HepG2 (cell line): ENCODE data around the gene EEF1A1. TPM values are rescaled to one million over a fixed set of nuclear protein-coding genes. Genes with fewer than 3 reads are reported as not detected.

Experiments
- BHLHE40 ChIP-seq: IDR thresholded peaks from 2 replicates; pipeline ENCODE4 v1.6.1; 2011; ENCODE audit warnings: low read length, improper control_type of control experiment
- CAMTA2 ChIP-seq: sonication (generic); formaldehyde crosslinking; IDR thresholded peaks from 2 replicates; pipeline ENCODE4 v1.4.0; 2020; ENCODE audit warnings: mild to moderate bottlenecking, missing genetic modification reagents, borderline replicate concordance
- GRHL1 ChIP-seq: sonication (generic); formaldehyde crosslinking; conservative IDR thresholded peaks from 2 replicates; pipeline ENCODE4 v1.8.0; 2022; ENCODE audit warnings: missing genetic modification reagents
- HNF4A ChIP-seq: sonication (generic); formaldehyde crosslinking; IDR thresholded peaks from 2 replicates; pipeline ENCODE4 v1.4.0; 2020; ENCODE audit warnings: missing genetic modification reagents
- ISX ChIP-seq: sonication (generic); formaldehyde crosslinking; conservative IDR thresholded peaks from 2 replicates; pipeline ENCODE4 v1.5.0; 2020; ENCODE audit warnings: missing genetic modification reagents
- KMT2B ChIP-seq: IDR thresholded peaks from 2 replicates; pipeline ENCODE4 v1.6.1; 2016; ENCODE audit warnings: missing genetic modification reagents, missing compliant biosample characterization
- MTF1 ChIP-seq: sonication (generic); formaldehyde crosslinking; IDR thresholded peaks from 2 replicates; pipeline ENCODE4 v1.5.0; 2020; ENCODE audit warnings: missing genetic modification reagents
- PCBP1 ChIP-seq: fragments of 200-400 bp; formaldehyde crosslinking; IDR thresholded peaks from 2 replicates; pipeline ENCODE4 v1.6.1; 2017; ENCODE audit warnings: mild to moderate bottlenecking, low read depth, low read length, borderline replicate concordance
- RFX3 ChIP-seq: IDR thresholded peaks from 2 replicates; pipeline ENCODE4 v1.6.1; 2016; ENCODE audit warnings: missing biosample characterization, missing genetic modification reagents
- SNAPC2 ChIP-seq: sonication (generic); formaldehyde crosslinking; IDR thresholded peaks from 2 replicates; pipeline ENCODE4 v1.8.1; 2022; ENCODE audit warnings: mild to moderate bottlenecking, missing genetic modification reagents
- SOX13 ChIP-seq, 3 experiments: fragments of 450-650 bp in 1 of 3; sonication (generic) in 1 of 3; formaldehyde crosslinking in 1 of 3; IDR thresholded peaks in 2 of 3; conservative IDR thresholded peaks in 1 of 3; 2 replicates each; pipeline versions ENCODE4 v1.5.0 to v1.6.1; 2016 to 2020; ENCODE audit warnings: antibody characterized with exemption in 1 of 3, mild to moderate bottlenecking in 1 of 3, missing compliant biosample characterization in 1 of 3, missing genetic modification reagents in 1 of 3, moderate library complexity in 1 of 3
- TBP ChIP-seq: sonication (generic); formaldehyde crosslinking; IDR thresholded peaks from 2 replicates; pipeline ENCODE4 v1.5.0; 2020; ENCODE audit warnings: missing genetic modification reagents
- TBX2 ChIP-seq: sonication (generic); formaldehyde crosslinking; IDR thresholded peaks from 2 replicates; pipeline ENCODE4 v1.5.0; 2020; ENCODE audit warnings: missing genetic modification reagents, mild to moderate bottlenecking, borderline replicate concordance
- TSC22D2 ChIP-seq: sonication (generic); formaldehyde crosslinking; IDR thresholded peaks from 2 replicates; pipeline ENCODE4 v1.5.1; 2020; ENCODE audit warnings: missing genetic modification reagents, mild to moderate bottlenecking, borderline replicate concordance
- ZBTB14 ChIP-seq: sonication (generic); formaldehyde crosslinking; IDR thresholded peaks from 2 replicates; pipeline ENCODE4 v1.4.0; 2020; ENCODE audit warnings: missing genetic modification reagents
- ZC3H13 ChIP-seq: sonication (generic); formaldehyde crosslinking; IDR thresholded peaks from 2 replicates; pipeline ENCODE4 v1.8.1; 2023; ENCODE audit warnings: mild to moderate bottlenecking, missing genetic modification reagents, moderate library complexity
- ZFP91 ChIP-seq: sonication (generic); formaldehyde crosslinking; IDR thresholded peaks from 2 replicates; pipeline ENCODE4 v1.9.0; 2022; ENCODE audit warnings: missing genetic modification reagents, mild to moderate bottlenecking, borderline replicate concordance
- ZNF362 ChIP-seq: sonication (generic); formaldehyde crosslinking; IDR thresholded peaks from 2 replicates; pipeline ENCODE4 v1.4.0; 2020; ENCODE audit warnings: missing genetic modification reagents, mild to moderate bottlenecking, borderline replicate concordance
- ZNF382 ChIP-seq: sonication (generic); formaldehyde crosslinking; IDR thresholded peaks from 2 replicates; pipeline ENCODE4 v1.5.0; 2020; ENCODE audit warnings: missing genetic modification reagents, mild to moderate bottlenecking, borderline replicate concordance
- ZNF460 ChIP-seq: sonication (generic); formaldehyde crosslinking; IDR thresholded peaks from 2 replicates; pipeline ENCODE4 v1.5.1; 2020; ENCODE audit warnings: missing genetic modification reagents, mild to moderate bottlenecking, borderline replicate concordance
- ZNF781 ChIP-seq: sonication (generic); formaldehyde crosslinking; IDR thresholded peaks from 2 replicates; pipeline ENCODE4 v1.5.1; 2020; ENCODE audit warnings: borderline replicate concordance, mild to moderate bottlenecking, missing genetic modification reagents; ENCODE audit errors: not compliant biosample characterization
- ZSCAN25 ChIP-seq: sonication (generic); formaldehyde crosslinking; IDR thresholded peaks from 2 replicates; pipeline ENCODE4 v1.8.0; 2022; ENCODE audit warnings: mild to moderate bottlenecking, missing genetic modification reagents
- polyA plus RNA-seq, 8 experiments: library from polyadenylated mRNA; depleted of rRNA in 3 of 8; stranded (reverse) in 7 of 8; unstranded in 1 of 8; fragments of >200 nt; fragmentation: Illumina TruSeq in 4 of 8; extraction: Trizol in 4 of 8; gene quantifications; 2 replicates each; pipeline versions ENCODE4 v1.2.1 to v1.2.3, GENCODE V29; 2011 to 2016; ENCODE audit warnings: low read depth in 4 of 8, missing spikeins in 1 of 8, mixed read lengths in 1 of 8; ENCODE audit not compliant: insufficient read depth in 1 of 8
- total RNA-seq, 5 experiments: library from RNA; depleted of rRNA; stranded (reverse); fragments of >200 nt; fragmentation: Illumina TruSeq; extraction: Trizol; gene quantifications; 2 replicates each; pipeline ENCODE4 v1.2.3, GENCODE V29; 2016; ENCODE audit warnings: low read depth in 1 of 5

Gene EEF1A1
- total and polyA plus RNA-seq, 2 of the 13 experiments (the other 11 are each of a cell fraction or from before 2014, with no cell fraction given) = 13,726 to 17,172 TPM

- TF ChIP-seq TBX2 (CRISPR knock-in tag) (peak; percentile 91), BHLHE40 (0 out of 2 replicates have a peak, but pooled peaks have one; percentile 21), SNAPC2 (CRISPR knock-in tag) (no peak; the same call in 1 of the 2 replicates), ZC3H13 (CRISPR knock-in tag) (0 out of 2 replicates have a peak, but pooled peaks have one; percentile 51), RFX3 (CRISPR knock-in tag) (no peak), MTF1 (CRISPR knock-in tag) (no peak), ZNF460 (CRISPR knock-in tag) (no peak), GRHL1 (CRISPR knock-in tag) (no peak), ZBTB14 (CRISPR knock-in tag) (no peak), ISX (CRISPR knock-in tag) (no peak), SOX13 (IDR thresholded peaks at IDR 0.05) (no peak; the same call in 1 of the 2 replicates), SOX13 (CRISPR knock-in tag; conservative IDR thresholded peaks at IDR 0.05 in 1 of 2, IDR thresholded peaks at IDR 0.05 in 1 of 2) (peak in 1 of 2 experiments; percentile 88; a peak in 2 of 4 replicates), ZNF781 (CRISPR knock-in tag) (no peak), HNF4A (CRISPR knock-in tag) (peak; percentile 99), ZFP91 (CRISPR knock-in tag) (no peak), ZSCAN25 (CRISPR knock-in tag) (0 out of 2 replicates have a peak, but pooled peaks have one; percentile 45), TSC22D2 (CRISPR knock-in tag) (peak; percentile 85; the same call in 1 of the 2 replicates), ZNF382 (CRISPR knock-in tag) (no peak), PCBP1 (no peak), ZNF362 (CRISPR knock-in tag) (peak; percentile 65; the same call in 1 of the 2 replicates), CAMTA2 (CRISPR knock-in tag) (no peak), TBP (CRISPR knock-in tag) (no peak), KMT2B (CRISPR knock-in tag) (peak; percentile 49; the same call in 1 of the 2 replicates)
Observed at GRCh38 chr6:73566954-73567591, 46.2 kb upstream of the EEF1A1 start (continued).
